Dermis microvascular lymphatic vessel endothelial cell (primary cell): ENCODE results near the gene RPL15. TPM values are rescaled to one million over a fixed set of nuclear protein-coding genes. Genes with fewer than 3 reads are reported as not detected.

ENCODE experiments used
- DNase-seq, 2 donors: peaks; one replicate each; pipeline versions ENCODE4 v3.0.0 to v3.0.0-alpha.2; 2010; ENCODE audit warnings: low read depth in 2 of 2
- total RNA-seq: library from RNA; depleted of rRNA; stranded (reverse); fragments of >200 nt; gene quantifications from 2 replicates; pipeline ENCODE4 v1.2.1, GENCODE V29; 2014

RPL15 gene
- total RNA-seq, 1 donor from 2014 or later = 2,042 TPM

- no peak for DNase-seq
Measured at GRCh38 chr3:23928524-23928923, 11.6 kb downstream of the RPL15 start.

DNA sequence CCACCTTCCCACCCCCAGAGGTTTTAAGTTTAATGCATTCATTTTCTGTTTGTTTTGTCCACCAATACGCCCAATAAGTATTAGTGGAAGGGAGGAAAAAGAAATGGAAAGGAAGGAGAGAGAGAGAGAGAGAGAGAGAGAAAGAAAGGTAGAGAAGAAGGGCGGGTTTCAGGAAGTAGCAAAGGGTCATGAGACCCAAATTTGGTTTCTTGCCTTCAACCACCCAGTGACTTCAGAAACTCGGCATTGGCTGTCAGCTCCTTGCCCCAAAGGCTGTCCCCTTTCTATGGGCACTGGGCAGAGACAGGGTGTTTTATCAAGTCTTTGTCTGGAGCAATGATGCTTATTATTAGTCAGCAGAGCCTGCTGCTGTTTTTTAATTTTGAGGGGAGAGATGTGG is 14.7 kb downstream of the RPL15 start:
- no peak for DNase-seq

DNA sequence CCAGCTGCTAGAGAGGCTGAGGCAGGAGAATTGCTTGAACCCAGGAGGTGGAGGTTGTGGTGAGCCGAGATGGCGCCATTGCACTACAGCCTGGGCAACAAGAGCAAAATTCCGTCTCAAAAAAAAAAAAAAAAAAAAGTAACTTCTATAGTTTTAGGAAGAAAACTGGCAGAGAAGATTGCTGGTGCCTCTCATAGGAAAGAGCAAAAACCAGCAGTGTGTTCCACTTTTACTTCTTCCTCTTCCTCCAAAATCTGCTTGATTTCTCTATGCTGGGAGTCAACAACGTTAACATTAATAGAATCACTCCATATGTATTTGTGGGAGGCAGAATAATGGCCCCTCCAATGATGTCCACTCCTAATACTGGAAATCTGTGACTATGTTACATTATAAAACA is 15.6 kb downstream of the RPL15 start:
- no peak for DNase-seq

- no peak for DNase-seq
Measured at GRCh38 chr3:23934253-23934652, 17.3 kb downstream of the RPL15 start.

DNA sequence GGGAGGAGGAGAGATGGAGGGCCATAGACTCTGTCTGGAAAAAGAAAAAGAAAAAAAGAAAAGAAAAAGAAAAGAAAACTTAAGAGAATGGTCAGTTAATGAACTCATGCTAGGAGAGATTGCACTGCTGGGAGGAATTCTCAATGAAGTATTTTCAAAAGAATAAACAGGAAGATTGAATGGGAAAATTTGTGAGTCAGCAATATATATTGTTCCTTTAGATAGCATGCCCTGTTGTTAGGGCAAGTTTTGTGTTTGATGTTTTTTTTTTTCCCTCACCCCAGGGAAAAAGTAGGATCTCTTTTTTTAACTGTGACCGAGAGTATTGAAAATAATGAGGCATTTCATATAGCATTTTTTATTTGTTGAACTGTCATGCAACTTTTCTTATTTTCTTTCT is 20.4 kb downstream of the RPL15 start:
- DNase-seq = peak in 1 of 2 donors; percentile 56

DNA sequence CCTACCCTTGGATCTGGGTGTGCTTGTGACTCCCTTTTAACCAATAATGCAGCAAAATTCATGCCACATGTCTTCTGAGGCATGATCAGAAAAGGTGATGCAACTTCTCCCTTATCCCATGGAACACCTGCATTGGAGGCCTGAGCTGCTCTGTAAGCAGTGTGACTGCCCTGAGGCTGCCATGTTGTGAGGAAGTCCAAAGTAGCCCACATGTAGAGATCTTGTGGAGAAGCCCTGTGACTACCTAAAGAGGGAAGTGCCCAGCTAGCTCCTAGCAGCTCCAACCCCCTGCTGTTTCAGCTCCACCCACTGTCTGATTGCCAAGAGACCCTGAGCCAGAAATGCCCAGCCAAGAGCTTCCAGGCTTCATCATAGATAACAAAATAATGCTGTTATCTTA is 21.8 kb downstream of the RPL15 start:
- no peak for DNase-seq

DNA sequence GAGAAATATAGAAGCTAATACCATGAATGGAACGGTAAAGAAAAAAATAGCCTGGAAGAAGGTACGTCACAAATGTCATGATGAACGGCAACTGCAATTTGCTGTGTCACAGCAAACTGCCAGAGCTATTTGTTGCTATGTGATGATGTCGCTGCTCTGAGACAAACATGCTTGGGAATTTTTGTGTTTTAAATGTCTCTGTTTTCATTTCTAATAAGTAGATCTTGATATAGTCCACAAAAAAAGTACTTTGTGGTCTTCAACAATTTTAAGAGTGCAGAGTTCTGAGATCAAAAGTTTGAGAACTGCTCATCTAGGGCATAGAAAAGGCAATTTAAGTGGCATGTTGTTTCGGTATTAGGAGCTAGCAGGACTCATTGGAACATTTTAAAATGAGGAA is 23.8 kb downstream of the RPL15 start:
- no peak for DNase-seq

DNA sequence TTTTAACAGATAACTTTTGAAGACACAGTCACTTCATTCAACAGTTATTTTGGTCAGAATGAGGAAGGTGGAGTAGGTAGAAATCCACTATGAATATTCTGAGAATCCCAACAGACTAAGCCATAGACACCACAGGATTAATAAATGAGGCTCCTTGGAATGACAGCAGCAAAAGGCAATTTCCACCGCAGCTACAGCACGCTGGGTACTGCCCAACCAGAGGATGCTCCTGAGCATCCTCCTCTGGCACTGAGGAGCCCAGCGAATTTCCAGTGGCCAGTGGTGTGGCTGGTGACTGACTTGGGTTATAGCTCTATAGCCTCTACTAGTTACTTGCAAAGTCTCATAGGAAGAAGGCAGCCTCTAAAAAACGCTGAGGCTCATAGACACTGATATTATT is 24.5 kb downstream of the RPL15 start:
- DNase-seq = no peak

- DNase-seq = no peak
Measured at GRCh38 chr3:23942546-23942945, 25.6 kb downstream of the RPL15 start.

DNA sequence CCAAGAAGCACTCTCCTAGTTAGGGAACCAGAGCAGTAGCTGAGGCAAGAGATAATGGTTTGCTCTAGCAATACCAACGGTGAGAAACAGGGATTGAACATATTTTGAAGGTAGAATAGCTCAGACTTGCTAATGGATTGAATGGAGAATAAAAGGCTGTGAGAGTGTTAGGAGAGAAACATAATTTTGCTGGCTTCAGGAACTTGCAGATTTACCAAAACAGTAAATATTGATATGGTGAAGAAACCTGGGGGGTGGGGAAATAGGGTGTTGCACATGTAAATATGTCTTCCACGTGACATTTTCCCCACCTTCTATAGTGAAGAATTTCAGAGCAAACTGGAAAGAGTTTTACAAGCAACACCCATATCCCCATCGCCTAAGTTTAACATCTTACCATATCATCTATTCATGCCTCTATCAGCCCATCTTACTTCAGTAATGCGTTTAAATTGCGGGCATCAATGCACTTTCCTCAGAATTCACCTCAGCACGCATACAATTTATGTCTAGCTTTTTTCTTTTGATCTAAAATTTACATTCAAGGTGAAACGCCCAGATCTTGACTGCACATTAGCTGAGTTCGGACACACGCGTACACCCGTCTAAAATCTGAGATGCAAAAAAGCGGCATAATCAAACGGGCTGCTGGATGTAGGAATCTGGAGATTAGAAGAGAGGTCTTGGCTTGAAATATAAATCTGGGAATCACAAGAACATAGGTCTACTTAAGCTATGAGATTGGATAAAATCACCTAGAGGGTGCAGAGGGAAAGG is 27.3 kb downstream of the RPL15 start:
- no peak for DNase-seq

- DNase-seq = peak; percentile 47 to 87
Measured at GRCh38 chr3:23944861-23945662, 28.1 kb downstream of the RPL15 start, which contains the start of gene NR1D2. Gene NR1D2, plus strand, starts transcription at chr3:23945286. Its CDS starts 293 bp downstream, at chr3:23945579.

GRCh38 chr3:23945663-23945912 is 28.7 kb downstream of the RPL15 start:
- DNase-seq = no peak

DNA sequence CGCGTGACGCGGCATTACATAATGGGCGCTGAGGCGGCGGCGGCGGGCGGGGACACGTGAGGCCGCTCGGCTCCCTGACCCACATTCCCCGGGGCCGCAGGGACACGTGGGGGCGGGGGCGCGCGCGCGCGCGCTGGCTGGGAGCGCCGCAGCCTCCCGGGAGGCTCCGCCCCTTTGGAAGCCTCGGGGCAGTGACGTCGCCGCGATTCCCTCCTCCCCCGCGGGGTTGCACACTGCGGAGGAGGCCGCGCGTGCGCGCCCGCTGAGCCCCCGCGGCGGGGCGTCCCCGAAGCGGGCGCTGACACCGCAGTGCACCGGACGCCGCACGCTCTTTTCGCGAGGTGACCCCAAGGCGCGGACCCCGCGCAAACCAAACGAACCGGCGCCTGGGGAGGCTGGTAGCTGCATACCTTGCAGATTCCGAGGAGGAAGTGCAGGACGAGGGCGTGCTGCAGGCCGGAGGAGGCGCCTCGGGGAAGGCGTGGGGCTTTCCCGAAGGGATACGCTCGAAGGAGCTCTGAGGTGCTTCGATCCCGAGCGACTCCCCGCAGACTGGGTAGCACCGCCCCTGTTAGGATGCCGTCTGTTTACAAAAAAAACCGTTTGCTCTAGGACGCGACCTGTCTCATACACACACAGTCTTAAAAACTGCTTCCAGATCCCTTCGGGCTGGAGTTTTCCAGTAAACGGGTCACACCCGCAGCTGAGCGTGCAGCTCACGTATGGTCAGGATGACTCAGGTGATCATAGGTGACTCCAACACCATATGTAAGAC is 29.2 kb downstream of the RPL15 start:
- DNase-seq = peak; percentile 89 to 97

GRCh38 chr3:23948761-23949160 is 31.8 kb downstream of the RPL15 start:
- DNase-seq = no peak

- peak in 1 of 2 donors; percentile 12 for DNase-seq
Measured at GRCh38 chr3:23949784-23950183, 32.9 kb downstream of the RPL15 start.

DNA sequence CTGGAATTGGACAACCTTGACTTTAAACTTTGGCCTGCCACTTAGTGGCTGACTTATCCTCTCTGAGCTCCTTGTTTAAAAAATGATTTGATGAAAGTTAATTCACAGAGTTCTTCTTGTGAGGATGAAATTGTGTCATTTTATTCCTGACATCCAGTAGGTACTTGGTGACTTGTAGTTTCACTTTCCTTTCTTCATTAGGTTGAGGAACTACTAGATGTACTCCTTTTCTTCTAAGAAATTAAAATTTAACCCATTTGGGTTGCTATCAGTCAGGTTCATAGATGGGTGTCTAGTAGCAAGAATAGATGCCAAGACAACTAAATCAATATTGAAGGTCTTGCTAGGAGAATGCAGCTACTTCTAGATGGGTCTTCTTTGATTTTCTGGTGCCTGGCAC is 33.4 kb downstream of the RPL15 start:
- DNase-seq = no peak

DNA sequence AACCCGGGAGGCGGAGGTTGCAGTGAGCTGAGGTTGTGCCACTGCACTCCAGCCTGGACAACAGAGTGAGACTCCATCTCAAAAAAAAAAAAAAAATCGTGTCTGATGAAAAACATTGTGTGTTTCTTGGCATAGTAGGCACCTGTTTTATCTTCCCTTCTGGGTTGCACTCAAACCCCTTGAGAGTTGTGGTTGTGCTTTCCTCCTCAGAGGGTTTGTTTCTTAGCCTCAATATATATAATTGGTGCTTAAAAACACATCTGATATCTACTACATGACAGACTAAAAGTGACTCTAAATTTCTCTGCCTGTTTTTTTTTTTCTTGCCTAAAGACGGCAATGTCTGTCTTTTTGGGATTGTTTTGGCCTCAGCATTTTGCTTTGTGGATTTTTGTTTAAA is 35.7 kb downstream of the RPL15 start:
- no peak for DNase-seq

DNA sequence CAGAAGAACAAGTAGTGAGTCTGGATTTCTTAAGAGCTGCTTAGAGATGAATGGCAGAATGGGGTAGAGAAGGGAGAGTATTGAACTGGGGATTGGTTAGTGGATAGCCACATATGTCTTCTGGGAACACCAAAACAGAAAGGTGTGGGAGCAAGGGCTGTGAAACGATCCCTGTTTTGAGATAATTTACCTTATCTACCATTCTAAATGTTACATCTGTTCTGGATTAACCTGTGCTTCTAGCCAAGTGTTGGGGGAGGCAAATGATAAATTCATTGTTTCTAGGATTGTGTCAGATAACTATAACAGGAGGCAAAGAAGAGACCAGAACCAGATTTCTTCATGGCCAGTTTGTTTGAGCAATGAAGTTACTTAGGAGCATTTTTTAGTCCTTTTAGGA is 36.6 kb downstream of the RPL15 start:
- no peak for DNase-seq

GRCh38 chr3:23954144-23954543 is 37.2 kb downstream of the RPL15 start:
- DNase-seq = no peak

DNA sequence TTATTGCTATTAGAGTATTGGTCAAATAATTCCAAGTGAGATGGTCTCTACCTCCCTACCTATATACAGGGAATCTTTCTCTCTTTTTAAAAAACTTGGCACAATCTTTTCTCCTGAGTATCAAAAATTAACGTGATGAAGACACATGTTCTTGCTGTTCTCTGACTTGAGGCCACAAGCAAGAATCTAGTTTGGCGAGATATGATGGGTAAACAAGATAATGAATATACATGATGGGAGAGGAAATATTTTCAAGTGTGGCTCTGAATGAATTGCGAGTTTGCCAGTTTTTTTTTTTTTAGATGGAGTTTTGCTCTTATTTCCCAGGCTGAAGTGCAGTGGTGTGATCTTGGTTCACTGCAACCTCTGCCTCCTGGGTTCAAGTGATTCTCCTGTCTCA is 39.8 kb downstream of the RPL15 start:
- no peak for DNase-seq

- peak in 1 of 2 donors; percentile 87 for DNase-seq
Measured at GRCh38 chr3:23959135-23959900, 42.4 kb downstream of the RPL15 start.

DNA sequence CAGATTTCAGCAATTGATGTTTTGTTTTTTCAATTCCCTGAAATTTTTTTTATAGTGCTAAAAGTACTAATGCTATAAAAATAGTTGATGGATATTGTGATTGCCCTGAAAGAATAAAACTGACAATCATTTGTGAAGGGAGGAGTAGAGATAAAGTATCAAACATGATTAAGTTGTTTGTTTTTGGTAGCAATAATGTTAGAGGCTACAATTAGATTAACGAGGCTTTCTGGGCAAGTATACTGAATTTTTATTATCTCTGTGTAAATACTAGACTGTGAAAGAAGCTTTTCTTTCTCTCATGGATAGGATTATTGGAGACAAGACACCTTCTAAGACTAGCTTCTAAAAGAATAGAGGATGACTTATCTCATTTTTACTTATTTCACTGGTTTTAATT is 43.7 kb downstream of the RPL15 start:
- no peak for DNase-seq
